Rectal smooth muscle tissue (tissue), 1 donor: ENCODE data around the gene WEE2.
"Not testable (repeated sequence)": the region's sequence is repeated elsewhere in the genome, so short reads cannot be mapped to it uniquely, and the experiment has no call there.

Source experiments
- H3K27ac ChIP-seq: one replicate; pipeline ENCODE4 v1.7.0; 2013; ENCODE audit warnings: low read depth, low read length, inconsistent platforms
- H3K27me3 ChIP-seq: one replicate; pipeline ENCODE4 v1.7.0; 2013; ENCODE audit warnings: low read length; ENCODE audit not compliant: control insufficient read depth, insufficient read depth
- H3K36me3 ChIP-seq: one replicate; pipeline ENCODE4 v1.7.0; 2013; ENCODE audit warnings: low read length; ENCODE audit not compliant: control insufficient read depth, insufficient read depth
- H3K4me1 ChIP-seq: one replicate; pipeline ENCODE4 v1.7.0; 2013; ENCODE audit warnings: low read length; ENCODE audit not compliant: control insufficient read depth, insufficient read depth
- H3K4me3 ChIP-seq: one replicate; pipeline ENCODE4 v1.7.0; 2013; ENCODE audit warnings: low read length
- H3K9ac ChIP-seq: one replicate; pipeline ENCODE4 v1.7.0; 2013; ENCODE audit warnings: low read length

The WEE2 gene

GRCh38 chr7:141770083-141770583 lies 62.0 kb downstream of the WEE2 start:
- not testable (repeated sequence) for H3K4me1 ChIP-seq, H3K9ac ChIP-seq, H3K4me3 ChIP-seq, H3K27me3 ChIP-seq, H3K27ac ChIP-seq, H3K36me3 ChIP-seq

GRCh38 chr7:141776374-141776773 lies 68.2 kb downstream of the WEE2 start, which contains the start of gene TAS2R4:
Gene TAS2R4 (plus strand): TSS chr7:141776674. CDS start chr7:141778489, 1,815 bp downstream.
- Histone ChIP-seq H3K4me3 (no peak within 1 kb of the TSS), H3K27ac (no peak within 1 kb of the TSS), H3K4me1 (no peaks in the 10 kb centered on the region), H3K27me3 (no peaks in the 10 kb centered on the region), H3K9ac (no peak within 1 kb of the TSS), H3K36me3 (no peaks in the 10 kb centered on the region)
